Measurements from ENCODE around the gene TENM4. TPM values are rescaled to one million over a fixed set of nuclear protein-coding genes. Genes with fewer than 3 reads are reported as not detected.
A peak's percentile ranks its signal among the peaks of the same experiment; 100 is the strongest.
"Not testable (repeated sequence)": the region's sequence is repeated elsewhere in the genome, so short reads cannot be mapped to it uniquely, and the experiment has no call there.

The TENM4 gene
- polyA plus RNA-seq, 1 donor: 5.2 TPM

DNA sequence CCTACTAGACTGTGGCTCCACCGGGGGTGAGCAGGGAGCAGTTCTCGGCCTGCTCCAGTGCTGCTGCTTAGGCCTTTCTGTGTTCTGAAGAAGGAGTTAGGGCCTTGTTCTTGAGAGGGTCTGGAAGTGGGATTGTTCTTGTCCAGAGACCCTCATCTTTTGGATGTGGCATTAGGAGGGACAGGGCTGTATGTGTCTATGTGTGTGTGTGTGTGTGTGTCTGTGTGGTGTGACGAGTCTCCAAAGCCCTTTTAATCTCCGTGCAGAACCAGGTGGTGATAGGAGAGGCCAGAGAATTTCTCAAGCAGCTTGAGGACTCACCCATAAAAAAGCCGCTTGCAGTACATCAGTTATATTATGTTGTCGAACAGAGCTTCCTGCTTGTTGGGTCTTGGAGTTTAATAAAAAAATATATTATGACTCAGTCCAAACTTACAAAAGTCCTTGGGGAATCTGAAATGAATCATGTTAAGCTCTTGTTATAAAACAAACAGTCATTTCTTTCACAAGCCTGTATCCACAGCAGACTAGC is 196.5 kb downstream of the TENM4 start:
- DNase-seq (ENCODE audit: low read depth): peak; percentile 64

DNA sequence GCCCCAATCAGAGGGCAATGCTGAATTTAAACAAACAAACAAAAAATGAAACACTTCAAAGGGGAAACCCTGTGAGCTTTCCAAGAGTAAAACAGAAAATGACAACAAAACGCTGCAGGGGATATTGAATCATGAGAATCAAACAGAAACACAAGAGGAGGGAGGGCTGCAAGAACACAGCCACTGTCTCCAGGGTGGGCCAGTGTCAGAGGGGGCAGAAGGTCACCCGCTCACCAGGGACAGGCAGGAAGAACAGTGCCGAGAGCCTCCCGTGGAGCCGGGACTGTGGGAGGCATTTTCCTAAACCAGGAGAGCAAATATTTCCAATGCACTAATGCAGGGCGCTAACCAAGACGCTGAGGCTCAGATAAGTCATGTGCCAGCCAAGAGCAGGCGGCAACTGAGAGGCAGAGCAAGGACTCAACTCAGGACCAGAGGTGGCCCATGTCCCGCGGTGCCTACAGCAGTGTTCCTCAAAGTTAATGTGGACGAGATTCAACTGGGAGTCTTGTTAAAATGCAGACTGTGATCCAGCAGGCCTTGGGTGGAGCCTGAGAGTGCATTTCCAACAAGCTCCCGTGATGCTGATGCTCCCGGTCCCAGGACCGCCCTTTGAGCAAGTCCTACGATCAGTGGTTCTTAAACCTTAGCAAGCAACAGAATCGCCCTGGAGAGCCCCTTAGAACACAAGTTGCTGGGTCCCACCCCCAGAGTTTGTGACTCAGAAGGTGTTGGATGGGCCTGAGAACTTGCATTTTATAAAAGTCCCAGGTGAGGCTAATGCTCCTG is 197.2 kb downstream of the TENM4 start:
- DNase-seq (ENCODE audit: low read depth): no peak

GRCh38 chr11:79242616-79243015 is 198.2 kb downstream of the TENM4 start:
- DNase-seq (ENCODE audit: low read depth): no peak

GRCh38 chr11:79241852-79242241 is 199.0 kb downstream of the TENM4 start:
- no peak for DNase-seq (ENCODE audit: low read depth)

GRCh38 chr11:79241205-79241851 is 199.5 kb downstream of the TENM4 start:
- DNase-seq (ENCODE audit: low read depth): no peak

DNA sequence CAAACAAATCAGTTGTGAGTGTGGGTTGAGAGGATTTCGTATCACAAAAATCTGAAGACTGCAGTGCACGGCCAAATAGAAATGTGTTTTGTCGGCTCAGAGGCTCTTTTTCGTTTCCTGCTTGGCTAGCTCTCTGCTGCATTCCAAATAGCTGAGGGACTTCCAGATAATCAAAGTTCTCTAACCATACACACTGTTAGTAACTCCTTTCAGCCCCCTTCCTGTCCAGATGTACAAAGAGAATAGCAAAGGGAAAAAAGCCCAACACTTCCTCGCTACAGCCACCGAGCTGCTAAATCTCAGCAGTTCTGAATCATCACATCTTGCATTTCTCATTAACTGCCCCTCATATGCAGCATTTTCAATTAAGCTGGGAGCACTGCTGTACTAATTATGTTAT is 203.1 kb downstream of the TENM4 start:
- peak; percentile 67 for DNase-seq (ENCODE audit: low read depth)

- DNase-seq (ENCODE audit: low read depth): no peak
Measured at GRCh38 chr11:79237091-79237490, 203.7 kb downstream of the TENM4 start.

DNA sequence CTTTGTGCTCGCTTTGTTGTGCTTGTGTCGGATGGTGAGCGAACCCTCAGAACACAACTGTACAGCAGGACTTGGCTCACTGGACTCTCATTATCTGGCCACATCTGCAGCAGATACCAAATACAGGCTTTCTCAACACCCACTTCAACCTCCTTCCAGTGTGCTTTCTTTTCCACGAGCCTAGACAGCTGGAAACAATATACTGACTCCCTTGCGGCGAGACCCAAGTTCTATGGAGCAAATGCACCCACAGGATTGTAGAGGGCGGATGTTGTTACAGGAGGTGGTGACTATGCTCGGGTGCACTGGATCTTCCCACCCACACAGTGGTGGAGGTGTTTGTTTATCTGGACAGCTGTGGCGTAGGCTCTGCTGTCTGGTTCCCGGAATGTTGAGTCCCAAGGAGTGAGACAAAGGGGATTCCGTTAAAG is 204.3 kb downstream of the TENM4 start:
- no peak for DNase-seq (ENCODE audit: low read depth)

GRCh38 chr11:79235696-79236095 is 205.1 kb downstream of the TENM4 start:
- DNase-seq (ENCODE audit: low read depth): no peak

- no peak for DNase-seq (ENCODE audit: low read depth)
Measured at GRCh38 chr11:79232346-79232745, 208.5 kb downstream of the TENM4 start.

- no peak for DNase-seq (ENCODE audit: low read depth)
Measured at GRCh38 chr11:79229047-79229446, 211.8 kb downstream of the TENM4 start.

DNA sequence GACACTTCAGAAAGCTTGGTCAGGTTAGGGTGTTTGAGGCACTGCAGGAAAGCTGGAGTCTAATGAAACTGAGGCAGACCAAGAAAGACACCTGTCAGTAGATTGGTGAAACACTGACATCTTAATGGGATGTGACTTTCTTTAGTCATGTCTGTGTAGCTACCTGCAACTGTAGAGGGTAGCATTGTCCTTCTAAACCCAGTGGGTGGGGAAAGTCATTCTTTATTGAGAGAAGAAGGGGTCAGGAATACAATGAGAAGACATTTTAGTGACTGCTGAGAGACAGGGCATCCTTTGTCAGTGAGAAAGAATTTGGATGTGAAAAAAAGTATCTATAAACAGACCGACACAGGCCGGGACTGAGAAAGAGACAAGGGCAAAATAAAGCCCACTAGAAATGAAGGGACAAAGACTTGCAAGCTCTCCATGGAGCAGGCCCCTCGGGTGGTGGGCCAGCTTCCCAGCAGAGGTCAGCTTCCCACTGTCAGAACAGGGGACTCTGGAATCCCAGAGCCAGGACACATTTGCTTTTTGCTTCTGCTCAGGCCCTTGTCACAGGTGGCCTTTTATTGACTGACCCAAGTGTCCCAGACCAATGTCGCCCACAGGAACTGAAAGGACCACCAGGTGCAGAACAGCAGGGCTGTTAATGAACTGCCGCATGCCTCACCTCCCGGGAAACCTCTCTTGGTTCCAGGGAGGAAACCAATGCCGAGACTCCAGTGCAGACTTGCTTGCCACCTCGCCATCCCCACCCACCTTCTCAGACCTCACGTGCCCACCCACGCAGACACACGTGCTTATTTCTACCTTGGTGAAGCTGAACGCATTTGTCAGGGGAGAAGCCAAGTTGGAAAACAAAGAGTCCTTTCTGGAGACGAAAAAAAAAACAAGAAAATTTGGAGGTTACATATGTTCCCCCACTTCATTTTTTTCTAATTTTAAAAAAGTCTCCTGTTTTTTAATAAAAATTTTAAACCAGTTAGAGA is 212.8 kb downstream of the TENM4 start:
- DNase-seq (ENCODE audit: low read depth): no peak

- DNase-seq (ENCODE audit: low read depth): no peak
Measured at GRCh38 chr11:79227308-79227707, 213.5 kb downstream of the TENM4 start.

- no peak for DNase-seq (ENCODE audit: low read depth)
Measured at GRCh38 chr11:79226126-79226525, 214.7 kb downstream of the TENM4 start.

DNA sequence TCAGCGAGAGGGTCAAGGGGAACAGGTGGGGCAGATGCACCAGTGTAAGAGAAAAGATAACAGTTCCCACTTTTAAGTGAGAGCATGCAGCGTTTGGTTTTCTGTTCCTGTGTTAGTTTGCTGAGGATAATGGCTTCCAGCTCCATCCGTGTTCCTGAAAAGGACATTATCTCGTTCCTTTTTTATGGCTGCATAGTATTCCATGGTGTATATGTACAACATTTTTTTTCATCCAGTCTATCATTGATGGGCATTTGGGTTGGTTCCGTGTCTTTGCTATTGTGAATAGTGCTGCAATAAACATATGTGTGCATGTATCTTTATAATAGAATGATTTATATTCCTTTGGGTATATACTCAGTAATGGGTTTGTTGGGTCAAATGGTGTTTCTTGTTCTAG is 218.7 kb downstream of the TENM4 start:
- DNase-seq (ENCODE audit: low read depth): not testable (repeated sequence)

DNA sequence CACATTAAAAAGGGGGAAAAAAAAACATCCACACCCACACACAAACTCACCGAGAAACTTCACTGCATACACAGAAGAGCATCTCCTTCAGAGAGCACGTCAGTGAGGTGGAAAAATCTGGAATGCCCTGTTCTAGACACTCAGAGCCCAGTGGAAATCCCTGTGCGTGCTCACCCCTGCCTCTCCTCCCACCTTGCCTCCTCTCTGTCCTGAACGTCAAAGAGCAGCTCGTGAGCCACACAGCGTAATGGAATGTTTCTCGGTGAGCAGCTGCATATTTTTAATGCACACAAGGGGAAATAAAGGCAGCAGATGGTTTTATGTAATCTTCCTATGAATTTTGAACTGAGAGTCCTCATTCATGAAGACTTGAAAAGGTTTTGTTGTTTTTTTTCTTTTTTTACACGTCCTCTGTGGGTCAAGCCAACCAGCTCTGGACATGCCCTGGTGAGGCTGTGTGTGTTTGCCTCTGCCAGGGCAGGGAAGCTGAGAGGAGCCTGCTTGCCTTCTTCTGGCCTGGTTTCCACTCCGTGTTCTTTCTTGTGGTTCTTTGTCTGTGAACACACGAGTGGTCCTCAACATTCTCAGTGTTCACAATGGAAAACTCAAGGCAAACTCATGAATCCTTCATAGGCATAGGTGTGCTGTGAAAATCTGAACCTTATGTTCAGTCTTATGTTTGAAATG is 219.2 kb downstream of the TENM4 start:
- DNase-seq (ENCODE audit: low read depth): no peak

GRCh38 chr11:79220171-79220570 is 220.7 kb downstream of the TENM4 start:
- no peak for DNase-seq (ENCODE audit: low read depth)

DNA sequence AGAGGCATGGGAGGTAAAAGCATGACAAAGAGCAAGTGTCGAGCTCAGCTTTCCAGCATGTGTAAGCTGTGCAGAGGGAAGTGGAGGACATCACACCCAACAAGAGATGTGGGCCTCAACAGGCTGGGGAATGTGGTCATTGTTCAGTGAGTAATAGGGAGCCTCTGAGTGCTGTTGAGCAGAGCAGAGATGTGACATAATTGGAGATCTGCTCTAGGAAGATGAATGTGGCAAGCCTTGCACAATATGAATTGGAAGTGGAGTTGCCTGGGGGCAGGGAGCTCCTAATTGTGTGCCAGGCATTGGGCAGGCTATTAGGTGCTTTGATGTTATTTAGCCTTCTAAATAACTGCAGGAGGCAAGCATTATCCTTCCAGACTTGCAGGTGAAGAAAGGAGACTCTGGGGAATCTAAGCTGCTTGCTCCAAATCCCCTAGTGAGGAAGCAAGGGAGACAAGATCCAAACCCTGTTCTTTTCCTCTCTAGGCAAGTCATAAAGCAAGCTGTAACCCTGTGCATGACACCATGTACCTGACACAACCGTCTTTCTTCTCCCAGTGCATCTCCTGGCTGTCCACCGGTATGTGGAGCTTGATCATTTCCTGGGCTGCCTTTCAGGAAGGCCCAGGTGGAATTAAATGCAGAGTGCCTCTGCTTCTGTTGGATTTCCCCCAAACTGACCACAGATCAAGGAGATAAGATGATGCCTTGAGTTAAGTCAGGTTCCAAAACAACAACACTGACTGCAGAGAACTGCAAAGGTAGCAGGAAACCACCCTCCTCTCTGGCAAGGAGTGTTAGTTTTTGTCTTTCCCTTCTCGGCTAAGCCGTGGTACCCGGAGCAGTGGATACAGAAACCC is 221.4 kb downstream of the TENM4 start:
- no peak for DNase-seq (ENCODE audit: low read depth)

DNA sequence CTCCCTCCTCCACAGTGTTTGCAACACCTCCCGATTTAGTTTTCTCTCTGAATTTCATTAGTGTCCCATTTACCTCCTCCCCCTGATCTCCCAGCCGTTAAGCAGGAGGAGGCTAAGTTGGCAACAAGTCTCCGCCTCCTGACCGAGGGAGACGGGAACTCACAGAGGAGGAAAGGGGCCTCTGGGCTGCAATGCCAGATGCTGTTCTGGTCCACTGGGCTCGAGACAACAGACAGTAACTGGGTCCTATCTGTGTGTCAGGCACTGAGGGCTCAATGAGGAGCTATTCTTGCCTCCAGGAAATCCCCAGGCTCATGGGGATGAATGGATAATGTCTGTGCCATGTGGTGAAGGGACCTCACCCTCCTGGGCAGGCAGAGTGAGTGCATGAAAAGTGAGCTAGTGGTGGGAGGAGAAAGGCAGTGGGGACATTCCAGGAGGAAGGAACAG is 228.1 kb downstream of the TENM4 start:
- no peak for DNase-seq (ENCODE audit: low read depth)

Measured in forelimb muscle (tissue), 1 donor.